SH-SY5Y (cell line): ENCODE results near the gene TRIM17.

Source experiments
- GATA2 ChIP-seq: IDR thresholded peaks from 2 replicates; pipeline ENCODE4 v1.6.1; 2011; ENCODE audit warnings: mild to moderate bottlenecking, low read depth, low read length
- GATA3 ChIP-seq: IDR thresholded peaks from 2 replicates; pipeline ENCODE4 v1.6.1; 2011; ENCODE audit warnings: low read depth, mild to moderate bottlenecking, low read length, moderate library complexity

DNA sequence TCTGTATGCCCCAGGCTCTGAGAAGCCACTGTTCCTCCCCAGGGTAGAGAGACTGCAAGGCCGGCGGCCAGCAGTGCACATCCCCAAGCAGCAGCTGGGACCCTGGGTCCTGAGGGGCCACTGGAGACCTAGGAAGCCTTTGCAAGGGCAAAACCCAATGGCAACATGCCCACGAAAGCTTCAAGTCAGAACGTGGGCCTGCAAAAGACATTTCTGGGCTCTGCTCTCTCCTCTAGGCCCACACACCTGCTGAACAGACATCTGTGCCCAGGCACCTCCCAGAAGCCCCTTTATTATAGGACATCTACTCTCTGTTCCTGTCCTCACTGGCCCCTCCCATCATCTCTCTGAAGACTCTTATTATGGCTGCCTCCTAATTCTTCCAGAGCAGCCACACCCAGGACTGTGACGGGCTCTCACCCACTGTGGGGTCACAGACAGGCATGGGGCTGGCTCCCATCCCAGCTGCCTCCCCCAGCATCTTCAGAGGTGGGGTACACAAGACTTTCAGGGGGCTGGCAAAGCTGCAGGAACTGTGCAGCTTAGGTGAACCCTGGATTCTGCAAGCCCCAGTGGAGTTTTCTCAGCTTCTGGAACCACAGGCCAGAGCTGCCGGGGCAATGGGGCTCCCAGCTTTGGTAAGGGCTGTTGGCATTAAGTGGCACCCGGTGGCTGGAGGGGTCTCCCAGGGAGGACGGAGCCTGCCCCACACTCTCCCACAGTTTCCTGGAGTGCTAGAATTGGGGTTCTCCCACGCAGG is 22.7 kb downstream of the TRIM17 start:
- TF ChIP-seq GATA2 (no peak), GATA3 (no peak)
